Measurements from ENCODE around the gene SEMG2. TPM values are rescaled to one million over a fixed set of nuclear protein-coding genes. Genes with fewer than 3 reads are reported as not detected.
A peak's percentile ranks its signal among the peaks of the same experiment; 100 is the strongest.

SEMG2 gene
- total and polyA plus RNA-seq, 9 of the 15 experiments (the other 6 are each of a cell fraction or from before 2014, with no cell fraction given) = not detected

DNA sequence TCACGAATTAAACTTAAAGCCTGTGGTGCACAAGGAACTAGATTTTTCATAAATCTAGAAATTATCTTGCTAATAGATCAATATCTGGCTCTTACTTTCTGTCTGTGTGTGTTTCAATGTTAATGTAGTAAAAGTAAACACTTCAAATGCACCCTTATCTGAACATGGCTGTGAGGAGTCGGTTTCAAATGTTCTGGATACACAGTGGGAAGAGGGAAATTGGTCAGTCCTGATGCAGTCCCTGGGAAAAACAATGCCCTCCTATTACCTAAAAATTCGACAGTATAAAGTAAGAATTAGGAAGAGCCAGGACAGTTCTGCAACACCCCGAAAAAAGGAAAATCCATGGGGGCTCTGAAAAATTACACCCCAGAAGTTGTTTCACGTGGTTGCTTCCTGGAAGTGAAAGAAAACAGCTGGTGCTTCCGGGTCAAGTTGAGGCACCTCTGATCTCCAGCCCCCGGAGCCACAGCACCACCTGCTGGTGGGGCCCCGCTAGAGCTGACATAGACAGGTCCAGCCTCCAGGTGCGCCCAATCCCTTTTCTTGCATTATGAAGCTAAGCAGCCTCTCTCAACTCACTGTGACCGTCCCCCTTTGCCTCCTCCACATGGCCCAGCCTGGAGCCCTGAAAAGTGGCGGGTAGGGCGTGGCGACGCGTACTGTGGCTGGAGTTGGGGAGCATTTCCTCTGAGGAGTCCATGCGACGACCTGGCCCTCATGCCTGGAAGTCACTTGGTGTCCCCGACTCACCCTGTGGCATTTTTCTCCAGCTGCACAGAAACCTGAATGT, 8.3 kb downstream of the SEMG2 start (continued):
- TF ChIP-seq, protein P1, sequence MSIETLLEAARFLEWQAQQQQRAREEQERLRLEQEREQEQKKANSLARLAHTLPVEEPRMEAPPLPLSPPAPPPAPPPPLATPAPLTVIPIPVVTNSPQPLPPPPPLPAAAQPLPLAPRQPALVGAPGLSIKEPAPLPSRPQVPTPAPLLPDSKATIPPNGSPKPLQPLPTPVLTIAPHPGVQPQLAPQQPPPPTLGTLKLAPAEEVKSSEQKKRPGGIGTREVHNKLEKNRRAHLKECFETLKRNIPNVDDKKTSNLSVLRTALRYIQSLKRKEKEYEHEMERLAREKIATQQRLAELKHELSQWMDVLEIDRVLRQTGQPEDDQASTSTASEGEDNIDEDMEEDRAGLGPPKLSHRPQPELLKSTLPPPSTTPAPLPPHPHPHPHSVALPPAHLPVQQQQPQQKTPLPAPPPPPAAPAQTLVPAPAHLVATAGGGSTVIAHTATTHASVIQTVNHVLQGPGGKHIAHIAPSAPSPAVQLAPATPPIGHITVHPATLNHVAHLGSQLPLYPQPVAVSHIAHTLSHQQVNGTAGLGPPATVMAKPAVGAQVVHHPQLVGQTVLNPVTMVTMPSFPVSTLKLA (conservative IDR thresholded peaks at IDR 0.05) = 0 out of 4 replicates have a peak, but pooled peaks of 1 of the 2 experiments have one; percentile 45
- TF ChIP-seq FOXJ3 (CRISPR knock-in tag; IDR thresholded peaks at IDR 0.05) (no peak), GABPB1 (CRISPR knock-in tag; IDR thresholded peaks at IDR 0.05) (peak; percentile 59; the same call in 1 of the 2 replicates), RBM15 (IDR thresholded peaks at IDR 0.05; ENCODE audit: insufficient read depth, low read length) (no peak), CCAR2 (IDR thresholded peaks at IDR 0.05; ENCODE audit: low read depth, low read length) (no peak), EHMT2 (IDR thresholded peaks at IDR 0.05) (peak; percentile 86; the same call in 1 of the 2 replicates), FUS (optimal IDR thresholded peaks at IDR 0.05; ENCODE audit: low read depth, low read length) (no peak), PTBP1 (IDR thresholded peaks at IDR 0.05; ENCODE audit: low read depth, low read length) (no peak), GABPA (tag; conservative IDR thresholded peaks at IDR 0.05; ENCODE audit: low read depth) (peak; percentile 78), ZNF766 (CRISPR knock-in tag; conservative IDR thresholded peaks at IDR 0.05) (no peak), SIN3A (IDR thresholded peaks at IDR 0.05; ENCODE audit: borderline replicate concordance in 2 of 2, control insufficient read depth in 1 of 2, low read depth in 2 of 2, low read length in 2 of 2) (no peak), ETV6 (IDR thresholded peaks at IDR 0.05; ENCODE audit: borderline replicate concordance in 1 of 2, low read depth in 2 of 2, low read length in 1 of 2) (peak in 1 of 2 experiments; percentile 74; a peak in 2 of 4 replicates), ETV6 (CRISPR knock-in tag; IDR thresholded peaks at IDR 0.05; ENCODE audit: borderline replicate concordance) (no peak), ELF1 (tag; IDR thresholded peaks at IDR 0.05) (peak; percentile 27; the same call in 1 of the 2 replicates)
- TF ChIP-seq, protein P2, sequence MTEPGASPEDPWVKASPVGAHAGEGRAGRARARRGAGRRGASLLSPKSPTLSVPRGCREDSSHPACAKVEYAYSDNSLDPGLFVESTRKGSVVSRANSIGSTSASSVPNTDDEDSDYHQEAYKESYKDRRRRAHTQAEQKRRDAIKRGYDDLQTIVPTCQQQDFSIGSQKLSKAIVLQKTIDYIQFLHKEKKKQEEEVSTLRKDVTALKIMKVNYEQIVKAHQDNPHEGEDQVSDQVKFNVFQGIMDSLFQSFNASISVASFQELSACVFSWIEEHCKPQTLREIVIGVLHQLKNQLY (CRISPR knock-in tag; conservative IDR thresholded peaks at IDR 0.05) = no peak
- TF ChIP-seq, protein P3, sequence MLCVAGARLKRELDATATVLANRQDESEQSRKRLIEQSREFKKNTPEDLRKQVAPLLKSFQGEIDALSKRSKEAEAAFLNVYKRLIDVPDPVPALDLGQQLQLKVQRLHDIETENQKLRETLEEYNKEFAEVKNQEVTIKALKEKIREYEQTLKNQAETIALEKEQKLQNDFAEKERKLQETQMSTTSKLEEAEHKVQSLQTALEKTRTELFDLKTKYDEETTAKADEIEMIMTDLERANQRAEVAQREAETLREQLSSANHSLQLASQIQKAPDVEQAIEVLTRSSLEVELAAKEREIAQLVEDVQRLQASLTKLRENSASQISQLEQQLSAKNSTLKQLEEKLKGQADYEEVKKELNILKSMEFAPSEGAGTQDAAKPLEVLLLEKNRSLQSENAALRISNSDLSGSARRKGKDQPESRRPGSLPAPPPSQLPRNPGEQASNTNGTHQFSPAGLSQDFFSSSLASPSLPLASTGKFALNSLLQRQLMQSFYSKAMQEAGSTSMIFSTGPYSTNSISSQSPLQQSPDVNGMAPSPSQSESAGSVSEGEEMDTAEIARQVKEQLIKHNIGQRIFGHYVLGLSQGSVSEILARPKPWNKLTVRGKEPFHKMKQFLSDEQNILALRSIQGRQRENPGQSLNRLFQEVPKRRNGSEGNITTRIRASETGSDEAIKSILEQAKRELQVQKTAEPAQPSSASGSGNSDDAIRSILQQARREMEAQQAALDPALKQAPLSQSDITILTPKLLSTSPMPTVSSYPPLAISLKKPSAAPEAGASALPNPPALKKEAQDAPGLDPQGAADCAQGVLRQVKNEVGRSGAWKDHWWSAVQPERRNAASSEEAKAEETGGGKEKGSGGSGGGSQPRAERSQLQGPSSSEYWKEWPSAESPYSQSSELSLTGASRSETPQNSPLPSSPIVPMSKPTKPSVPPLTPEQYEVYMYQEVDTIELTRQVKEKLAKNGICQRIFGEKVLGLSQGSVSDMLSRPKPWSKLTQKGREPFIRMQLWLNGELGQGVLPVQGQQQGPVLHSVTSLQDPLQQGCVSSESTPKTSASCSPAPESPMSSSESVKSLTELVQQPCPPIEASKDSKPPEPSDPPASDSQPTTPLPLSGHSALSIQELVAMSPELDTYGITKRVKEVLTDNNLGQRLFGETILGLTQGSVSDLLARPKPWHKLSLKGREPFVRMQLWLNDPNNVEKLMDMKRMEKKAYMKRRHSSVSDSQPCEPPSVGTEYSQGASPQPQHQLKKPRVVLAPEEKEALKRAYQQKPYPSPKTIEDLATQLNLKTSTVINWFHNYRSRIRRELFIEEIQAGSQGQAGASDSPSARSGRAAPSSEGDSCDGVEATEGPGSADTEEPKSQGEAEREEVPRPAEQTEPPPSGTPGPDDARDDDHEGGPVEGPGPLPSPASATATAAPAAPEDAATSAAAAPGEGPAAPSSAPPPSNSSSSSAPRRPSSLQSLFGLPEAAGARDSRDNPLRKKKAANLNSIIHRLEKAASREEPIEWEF (CRISPR knock-in tag; IDR thresholded peaks at IDR 0.05) = no peak
- TF ChIP-seq, protein P4, sequence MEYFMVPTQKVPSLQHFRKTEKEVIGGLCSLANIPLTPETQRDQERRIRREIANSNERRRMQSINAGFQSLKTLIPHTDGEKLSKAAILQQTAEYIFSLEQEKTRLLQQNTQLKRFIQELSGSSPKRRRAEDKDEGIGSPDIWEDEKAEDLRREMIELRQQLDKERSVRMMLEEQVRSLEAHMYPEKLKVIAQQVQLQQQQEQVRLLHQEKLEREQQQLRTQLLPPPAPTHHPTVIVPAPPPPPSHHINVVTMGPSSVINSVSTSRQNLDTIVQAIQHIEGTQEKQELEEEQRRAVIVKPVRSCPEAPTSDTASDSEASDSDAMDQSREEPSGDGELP (CRISPR knock-in tag; IDR thresholded peaks at IDR 0.05; ENCODE audit: borderline replicate concordance) = peak; percentile 65; the same call in 1 of the 2 replicates
